Measurements from ENCODE around the gene ELAVL4. TPM values are rescaled to one million over a fixed set of nuclear protein-coding genes. Genes with fewer than 3 reads are reported as not detected.

ELAVL4 gene
- polyA plus RNA-seq, 1 donor from 2014 or later: 105 TPM

DNA sequence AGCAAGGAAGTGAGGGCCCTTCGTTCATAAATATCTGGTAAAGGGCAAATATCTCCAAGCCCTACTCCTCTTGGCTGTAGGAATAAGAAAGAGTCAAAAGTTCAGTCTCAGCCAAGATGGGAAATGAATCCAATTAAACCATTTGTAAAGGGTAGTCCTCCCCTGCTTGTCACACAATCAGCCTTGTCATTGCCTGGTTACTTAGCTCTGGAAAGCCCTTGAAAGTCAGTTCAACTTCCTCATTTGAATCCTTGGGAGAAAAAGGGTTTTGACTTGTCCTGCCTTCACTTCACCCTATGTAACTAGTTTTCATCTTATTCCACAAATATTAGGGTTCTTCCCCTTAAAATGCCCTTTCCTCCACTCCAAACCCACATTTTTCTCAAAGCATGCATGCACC, 100.0 kb downstream of the ELAVL4 start:
- no peaks in the 10 kb centered on the region for H3K79me2 ChIP-seq (replicated peaks; ENCODE audit: insufficient read depth, low read length)
- no peaks in the 10 kb centered on the region for H3K36me3 ChIP-seq (ENCODE audit: insufficient read depth, low read length)
- no peaks in the 10 kb centered on the region for H3K9me2 ChIP-seq (ENCODE audit: insufficient read depth, low read length)
- no peak overlapping the region for H2AFZ ChIP-seq (ENCODE audit: low read depth, low read length)
- H3K9me3 ChIP-seq (ENCODE audit: low read length): no peaks in the 10 kb centered on the region
- H3K4me2 ChIP-seq (ENCODE audit: low read length): no peak overlapping the region
- H4K20me1 ChIP-seq (ENCODE audit: insufficient read depth): no peaks in the 10 kb centered on the region
- no peak overlapping the region for H3K9ac ChIP-seq (ENCODE audit: low read length)
- no peaks in the 10 kb centered on the region for H3F3A ChIP-seq (ENCODE audit: insufficient read depth, low read length, poor library complexity, severe bottlenecking)
- H3K27me3 ChIP-seq (ENCODE audit: insufficient read depth, low read depth, low read length): no peaks in the 10 kb centered on the region
- TF ChIP-seq MXI1 (conservative IDR thresholded peaks at IDR 0.05; ENCODE audit: poor library complexity, severe bottlenecking): no peak
- TF ChIP-seq EP300 (conservative IDR thresholded peaks at IDR 0.05; ENCODE audit: poor library complexity, severe bottlenecking): no peak
- TF ChIP-seq, protein P1, sequence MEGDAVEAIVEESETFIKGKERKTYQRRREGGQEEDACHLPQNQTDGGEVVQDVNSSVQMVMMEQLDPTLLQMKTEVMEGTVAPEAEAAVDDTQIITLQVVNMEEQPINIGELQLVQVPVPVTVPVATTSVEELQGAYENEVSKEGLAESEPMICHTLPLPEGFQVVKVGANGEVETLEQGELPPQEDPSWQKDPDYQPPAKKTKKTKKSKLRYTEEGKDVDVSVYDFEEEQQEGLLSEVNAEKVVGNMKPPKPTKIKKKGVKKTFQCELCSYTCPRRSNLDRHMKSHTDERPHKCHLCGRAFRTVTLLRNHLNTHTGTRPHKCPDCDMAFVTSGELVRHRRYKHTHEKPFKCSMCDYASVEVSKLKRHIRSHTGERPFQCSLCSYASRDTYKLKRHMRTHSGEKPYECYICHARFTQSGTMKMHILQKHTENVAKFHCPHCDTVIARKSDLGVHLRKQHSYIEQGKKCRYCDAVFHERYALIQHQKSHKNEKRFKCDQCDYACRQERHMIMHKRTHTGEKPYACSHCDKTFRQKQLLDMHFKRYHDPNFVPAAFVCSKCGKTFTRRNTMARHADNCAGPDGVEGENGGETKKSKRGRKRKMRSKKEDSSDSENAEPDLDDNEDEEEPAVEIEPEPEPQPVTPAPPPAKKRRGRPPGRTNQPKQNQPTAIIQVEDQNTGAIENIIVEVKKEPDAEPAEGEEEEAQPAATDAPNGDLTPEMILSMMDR (IDR thresholded peaks at IDR 0.05; ENCODE audit: poor library complexity, severe bottlenecking): no peak
- no peak for TF ChIP-seq SMC3 (conservative IDR thresholded peaks at IDR 0.05; ENCODE audit: poor library complexity)
- no peak for TF ChIP-seq TAF1 (IDR thresholded peaks at IDR 0.05; ENCODE audit: low read depth)
- no peak for TF ChIP-seq EZH2 (IDR thresholded peaks at IDR 0.05; ENCODE audit: borderline replicate concordance, insufficient read depth, low read length, poor library complexity, severe bottlenecking)
- H3K27ac ChIP-seq (ENCODE audit: low read length): no peak overlapping the region
- no peak overlapping the region for H3K4me3 ChIP-seq (ENCODE audit: low read length)

DNA sequence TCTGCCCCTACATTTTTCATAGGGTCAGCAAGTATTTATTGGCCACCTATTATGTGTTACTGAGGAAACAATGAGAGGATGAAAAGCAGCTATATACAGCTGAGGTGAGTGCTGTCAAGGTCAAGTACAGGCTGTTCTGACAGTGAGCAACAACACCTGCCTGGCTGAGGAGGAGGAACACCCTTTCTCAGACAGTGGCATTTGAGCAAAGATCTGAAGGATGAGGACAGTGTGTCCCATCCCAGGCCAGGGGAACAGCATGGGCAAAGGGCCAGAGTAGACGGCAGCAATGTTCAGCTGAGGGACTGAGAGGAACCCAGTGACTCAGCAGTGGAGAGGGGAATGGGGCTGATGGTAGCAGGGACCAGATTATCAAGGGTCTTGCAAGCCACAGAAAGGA, 101.0 kb downstream of the ELAVL4 start:
- Histone ChIP-seq H3K27ac (ENCODE audit: low read length) (no peak overlapping the region), H3K9ac (ENCODE audit: low read length) (no peak overlapping the region), H3K4me2 (ENCODE audit: low read length) (no peak overlapping the region), H2AFZ (ENCODE audit: low read depth, low read length) (no peak overlapping the region), H3K27me3 (ENCODE audit: insufficient read depth, low read depth, low read length) (no peaks in the 10 kb centered on the region), H3K9me2 (ENCODE audit: insufficient read depth, low read length) (no peaks in the 10 kb centered on the region), H3K4me3 (ENCODE audit: low read length) (no peak overlapping the region), H3K9me3 (ENCODE audit: low read length) (no peaks in the 10 kb centered on the region), H3K79me2 (replicated peaks; ENCODE audit: insufficient read depth, low read length) (no peaks in the 10 kb centered on the region), H3K36me3 (ENCODE audit: insufficient read depth, low read length) (no peaks in the 10 kb centered on the region), H4K20me1 (ENCODE audit: insufficient read depth) (no peaks in the 10 kb centered on the region), H3F3A (ENCODE audit: insufficient read depth, low read length, poor library complexity, severe bottlenecking) (no peaks in the 10 kb centered on the region)
- TF ChIP-seq SMC3 (conservative IDR thresholded peaks at IDR 0.05; ENCODE audit: poor library complexity): no peak
- TF ChIP-seq, protein P1 (IDR thresholded peaks at IDR 0.05; ENCODE audit: poor library complexity, severe bottlenecking): no peak
- TF ChIP-seq TAF1 (IDR thresholded peaks at IDR 0.05; ENCODE audit: low read depth): no peak
- TF ChIP-seq, protein P2, sequence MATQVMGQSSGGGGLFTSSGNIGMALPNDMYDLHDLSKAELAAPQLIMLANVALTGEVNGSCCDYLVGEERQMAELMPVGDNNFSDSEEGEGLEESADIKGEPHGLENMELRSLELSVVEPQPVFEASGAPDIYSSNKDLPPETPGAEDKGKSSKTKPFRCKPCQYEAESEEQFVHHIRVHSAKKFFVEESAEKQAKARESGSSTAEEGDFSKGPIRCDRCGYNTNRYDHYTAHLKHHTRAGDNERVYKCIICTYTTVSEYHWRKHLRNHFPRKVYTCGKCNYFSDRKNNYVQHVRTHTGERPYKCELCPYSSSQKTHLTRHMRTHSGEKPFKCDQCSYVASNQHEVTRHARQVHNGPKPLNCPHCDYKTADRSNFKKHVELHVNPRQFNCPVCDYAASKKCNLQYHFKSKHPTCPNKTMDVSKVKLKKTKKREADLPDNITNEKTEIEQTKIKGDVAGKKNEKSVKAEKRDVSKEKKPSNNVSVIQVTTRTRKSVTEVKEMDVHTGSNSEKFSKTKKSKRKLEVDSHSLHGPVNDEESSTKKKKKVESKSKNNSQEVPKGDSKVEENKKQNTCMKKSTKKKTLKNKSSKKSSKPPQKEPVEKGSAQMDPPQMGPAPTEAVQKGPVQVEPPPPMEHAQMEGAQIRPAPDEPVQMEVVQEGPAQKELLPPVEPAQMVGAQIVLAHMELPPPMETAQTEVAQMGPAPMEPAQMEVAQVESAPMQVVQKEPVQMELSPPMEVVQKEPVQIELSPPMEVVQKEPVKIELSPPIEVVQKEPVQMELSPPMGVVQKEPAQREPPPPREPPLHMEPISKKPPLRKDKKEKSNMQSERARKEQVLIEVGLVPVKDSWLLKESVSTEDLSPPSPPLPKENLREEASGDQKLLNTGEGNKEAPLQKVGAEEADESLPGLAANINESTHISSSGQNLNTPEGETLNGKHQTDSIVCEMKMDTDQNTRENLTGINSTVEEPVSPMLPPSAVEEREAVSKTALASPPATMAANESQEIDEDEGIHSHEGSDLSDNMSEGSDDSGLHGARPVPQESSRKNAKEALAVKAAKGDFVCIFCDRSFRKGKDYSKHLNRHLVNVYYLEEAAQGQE (IDR thresholded peaks at IDR 0.05; ENCODE audit: borderline replicate concordance): no peak
- TF ChIP-seq POLR2AphosphoS5 (IDR thresholded peaks at IDR 0.05): no peak
- TF ChIP-seq EP300 (conservative IDR thresholded peaks at IDR 0.05; ENCODE audit: poor library complexity, severe bottlenecking): no peak
- TF ChIP-seq EZH2 (IDR thresholded peaks at IDR 0.05; ENCODE audit: borderline replicate concordance, insufficient read depth, low read length, poor library complexity, severe bottlenecking): no peak
- no peak for TF ChIP-seq MXI1 (conservative IDR thresholded peaks at IDR 0.05; ENCODE audit: poor library complexity, severe bottlenecking)
- no peak for TF ChIP-seq RAD21 (conservative IDR thresholded peaks at IDR 0.05)
